HUES64 (cell line): Measurements from ENCODE around the gene SLC15A4.

Experiments used
- H3K27ac ChIP-seq: 2 replicates; pipeline ENCODE4 v1.7.0; 2013; ENCODE audit warnings: low read depth, low read length, inconsistent platforms
- H3K27me3 ChIP-seq: 2 replicates; pipeline ENCODE4 v1.6.1; 2013; ENCODE audit warnings: mild to moderate bottlenecking, low read length; ENCODE audit not compliant: insufficient read depth
- H3K36me3 ChIP-seq: 2 replicates; pipeline ENCODE4 v1.6.1; 2013; ENCODE audit warnings: mild to moderate bottlenecking, low read length; ENCODE audit not compliant: insufficient read depth
- H3K4me1 ChIP-seq: 2 replicates; pipeline ENCODE4 v1.6.1; 2013; ENCODE audit warnings: mild to moderate bottlenecking, low read length, moderate library complexity; ENCODE audit not compliant: insufficient read depth
- H3K4me3 ChIP-seq: 2 replicates; pipeline ENCODE4 v1.5.1; 2013; ENCODE audit warnings: mild to moderate bottlenecking, low read length, moderate library complexity
- H3K9ac ChIP-seq: 2 replicates; pipeline ENCODE4 v1.6.1; 2013; ENCODE audit warnings: mild to moderate bottlenecking, low read depth, low read length
- H3K9me3 ChIP-seq: 2 replicates; pipeline ENCODE4 v1.6.1; 2013; ENCODE audit warnings: low read depth, low read length; ENCODE audit not compliant: insufficient read depth
- WGBS: fragments of 150-250, 120-280 bp; methylation state at CpG from one replicate; pipeline ENCODE4 v1.1.7; 2013; ENCODE audit warnings: missing lambda C conversion rate; 5-methylcytosine and 5-hydroxymethylcytosine counted together

Gene SLC15A4

DNA sequence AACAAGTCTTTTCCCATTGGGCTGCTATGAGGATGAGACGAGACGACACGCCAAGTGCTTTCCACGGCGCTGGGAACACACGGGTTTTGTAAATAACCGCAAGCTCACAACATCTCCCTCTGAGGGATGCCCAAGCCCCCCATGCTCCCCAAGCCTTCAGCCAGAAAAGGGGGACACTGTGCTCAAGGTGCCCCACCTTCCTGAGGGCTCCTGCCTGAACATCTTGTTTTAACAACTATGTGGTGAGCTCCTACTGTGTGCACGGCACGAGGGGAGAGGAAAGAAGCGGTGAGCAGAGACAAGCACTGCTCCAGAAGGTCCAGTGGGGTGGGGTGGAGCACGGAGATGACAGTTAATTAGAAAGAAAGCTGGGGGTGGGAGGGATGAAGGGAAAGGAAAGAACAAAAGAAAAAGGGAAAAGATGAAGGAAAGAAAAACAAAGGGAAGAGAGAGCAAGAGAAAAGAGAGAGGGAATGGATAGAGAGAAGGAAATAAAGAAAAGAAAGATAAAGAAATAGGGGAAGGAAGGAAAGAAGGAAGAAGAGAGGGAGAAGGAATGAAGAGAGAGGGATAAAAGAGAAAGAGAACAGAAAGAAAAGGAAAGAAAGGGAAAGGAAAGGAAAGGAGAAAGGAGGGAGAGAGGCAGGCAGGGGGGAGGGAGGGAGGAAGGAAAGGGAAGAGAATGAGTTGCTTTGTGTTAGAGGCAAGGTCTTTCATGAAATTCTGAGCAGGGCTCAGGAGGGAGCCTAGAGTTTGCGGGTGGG lies 56.8 kb downstream of the SLC15A4 start:
- peaks cover 13% of the 10 kb centered on the region for H3K27me3 ChIP-seq
- H3K36me3 ChIP-seq: no peaks in the 10 kb centered on the region
- H3K9me3 ChIP-seq: no peaks in the 10 kb centered on the region
- H3K4me3 ChIP-seq: peak overlapping the region; percentile 41
- H3K4me1 ChIP-seq: peaks cover 11% of the 10 kb centered on the region
- 74% methylated on average over 12 of the region's 12 CpGs for WGBS
- H3K27ac ChIP-seq: no peak overlapping the region
- no peak overlapping the region for H3K9ac ChIP-seq

DNA sequence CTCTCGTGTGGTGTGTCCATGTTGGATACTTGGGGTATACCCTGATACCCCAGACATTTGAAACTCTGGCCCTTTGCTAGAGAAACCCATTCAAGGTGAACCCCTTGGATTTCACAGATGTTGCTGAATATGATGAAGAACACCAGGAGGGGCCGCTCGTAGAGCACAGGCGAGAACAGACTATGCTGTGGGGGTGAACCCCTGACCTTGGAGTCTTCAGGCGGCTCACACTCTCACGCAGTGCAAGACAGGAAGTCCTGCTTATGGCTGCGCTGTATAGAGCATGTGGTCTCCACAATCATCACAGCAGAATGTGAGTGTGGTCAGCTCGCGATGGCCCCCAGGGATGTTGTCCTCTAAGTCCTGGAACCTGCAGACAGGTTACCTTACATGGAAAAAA lies 60.4 kb downstream of the SLC15A4 start:
- no peak overlapping the region for H3K27ac ChIP-seq
- H3K27me3 ChIP-seq: peaks cover 13% of the 10 kb centered on the region
- no peaks in the 10 kb centered on the region for H3K9me3 ChIP-seq
- no peak overlapping the region for H3K9ac ChIP-seq
- H3K36me3 ChIP-seq: no peaks in the 10 kb centered on the region
- whole genome bisulfite sequencing: 90% methylated on average over 9 of the region's 9 CpGs
- H3K4me3 ChIP-seq: no peak overlapping the region
- H3K4me1 ChIP-seq: peaks cover 11% of the 10 kb centered on the region

DNA sequence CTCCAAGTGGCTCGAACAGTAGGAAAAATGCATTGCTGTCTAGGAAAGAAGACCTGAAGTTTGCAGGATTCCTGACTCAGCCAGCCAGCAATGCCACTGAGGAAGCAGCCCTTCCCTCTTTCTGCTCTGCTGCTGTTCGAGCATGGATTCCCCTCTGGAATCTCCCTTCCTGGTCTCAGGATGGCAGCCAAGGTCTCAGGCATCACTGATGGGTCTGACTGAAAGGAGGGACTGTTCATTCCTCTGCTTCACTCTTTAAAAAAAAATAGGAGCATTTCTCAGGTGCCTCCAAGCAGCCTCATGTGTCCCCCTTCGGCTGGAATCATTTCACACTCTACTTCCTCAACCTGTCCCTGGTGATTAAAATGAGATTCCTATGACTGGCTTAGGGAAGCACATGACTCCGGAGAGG lies 62.4 kb downstream of the SLC15A4 start:
- H3K27ac ChIP-seq: no peak overlapping the region

DNA sequence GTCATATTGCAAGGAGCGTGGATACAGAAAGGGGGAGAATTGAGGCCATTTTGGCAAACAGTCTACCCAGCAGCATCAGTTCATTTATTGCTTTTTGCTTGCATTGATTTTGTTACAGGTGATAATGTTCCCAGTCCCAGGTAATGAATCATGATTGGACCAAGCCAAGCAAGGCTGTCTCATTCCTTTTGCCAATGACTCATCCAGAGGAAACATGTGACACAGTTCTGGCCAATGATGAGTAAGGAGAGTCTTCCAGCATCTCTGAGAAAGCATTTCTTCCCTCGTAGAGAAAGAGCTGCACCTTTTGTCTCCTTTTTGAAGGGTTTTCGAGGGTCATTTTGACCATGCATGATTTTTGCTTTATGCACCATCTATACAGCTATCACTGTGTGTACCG lies 68.2 kb downstream of the SLC15A4 start:
- no peaks in the 10 kb centered on the region for H3K27me3 ChIP-seq
- WGBS: 84% methylated on average over 4 of the region's 4 CpGs
- no peak overlapping the region for H3K4me3 ChIP-seq
- H3K9me3 ChIP-seq: no peaks in the 10 kb centered on the region
- no peak overlapping the region for H3K27ac ChIP-seq
- H3K36me3 ChIP-seq: no peaks in the 10 kb centered on the region
- 0 out of 2 replicates have a peak, but pooled peaks cover 3% of the 10 kb centered on the region for H3K4me1 ChIP-seq
- no peak overlapping the region for H3K9ac ChIP-seq

More for the DNA sequence above, 62.4 kb downstream of the SLC15A4 start:
- 82% methylated on average over 4 of the region's 4 CpGs for WGBS
- no peak overlapping the region for H3K9ac ChIP-seq
- no peak overlapping the region for H3K4me3 ChIP-seq
- H3K27me3 ChIP-seq: 0 out of 2 replicates have a peak, but pooled peaks cover 1% of the 10 kb centered on the region
- H3K9me3 ChIP-seq: no peaks in the 10 kb centered on the region
- no peaks in the 10 kb centered on the region for H3K36me3 ChIP-seq
- H3K4me1 ChIP-seq: no peaks in the 10 kb centered on the region

DNA sequence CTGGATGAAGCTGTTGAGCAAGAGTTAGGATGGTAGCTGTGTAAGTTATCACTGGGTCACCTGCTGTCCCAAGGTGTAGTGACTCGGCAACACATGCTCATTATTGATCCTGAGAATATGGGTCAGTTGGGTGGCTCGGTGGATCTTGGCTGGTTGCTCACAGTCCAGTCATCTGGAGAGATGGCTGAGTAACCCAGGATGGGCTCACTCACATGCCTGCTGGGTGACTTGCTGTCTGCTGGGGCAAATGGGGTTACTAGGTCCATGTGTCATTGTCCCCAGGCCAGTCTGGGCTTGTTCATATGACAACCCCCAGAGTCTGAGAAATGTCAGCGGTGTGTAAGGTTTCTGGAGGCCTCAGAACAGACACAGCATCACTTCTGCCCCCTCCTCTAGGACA lies 69.5 kb downstream of the SLC15A4 start:
- no peak overlapping the region for H3K27ac ChIP-seq
- WGBS: 81% methylated on average over 3 of the region's 3 CpGs
- H3K27me3 ChIP-seq: no peaks in the 10 kb centered on the region
- H3K36me3 ChIP-seq: no peaks in the 10 kb centered on the region
- 0 out of 2 replicates have a peak, but pooled peaks cover 3% of the 10 kb centered on the region for H3K4me1 ChIP-seq
- no peak overlapping the region for H3K9ac ChIP-seq
- H3K4me3 ChIP-seq: no peak overlapping the region
- H3K9me3 ChIP-seq: no peaks in the 10 kb centered on the region

DNA sequence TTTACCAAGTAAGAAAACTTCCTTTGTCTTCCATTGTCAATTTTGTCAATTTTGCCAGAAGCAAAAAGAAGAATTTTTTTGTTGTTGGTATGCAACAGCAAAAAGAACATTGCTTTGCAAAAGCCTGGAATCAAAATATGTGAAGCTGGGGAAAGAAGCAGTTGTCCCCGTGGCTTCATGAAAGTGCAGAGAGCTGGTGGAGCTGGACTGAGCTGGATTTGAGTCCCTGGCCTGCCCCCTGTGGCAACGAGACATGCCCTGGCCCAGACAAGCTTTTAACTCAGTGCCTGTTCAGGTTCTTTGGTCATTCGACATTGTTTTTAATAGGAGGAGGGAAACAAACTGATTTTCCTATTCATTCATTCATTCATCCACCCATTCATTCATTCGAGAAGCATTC lies 70.3 kb downstream of the SLC15A4 start:
- Histone ChIP-seq H3K4me1 (0 out of 2 replicates have a peak, but pooled peaks cover 3% of the 10 kb centered on the region), H3K4me3 (no peak overlapping the region), H3K9me3 (no peaks in the 10 kb centered on the region), H3K9ac (no peak overlapping the region), H3K27ac (no peak overlapping the region), H3K27me3 (no peaks in the 10 kb centered on the region), H3K36me3 (no peaks in the 10 kb centered on the region)
- 71% methylated on average over 3 of the region's 4 CpGs for WGBS

DNA sequence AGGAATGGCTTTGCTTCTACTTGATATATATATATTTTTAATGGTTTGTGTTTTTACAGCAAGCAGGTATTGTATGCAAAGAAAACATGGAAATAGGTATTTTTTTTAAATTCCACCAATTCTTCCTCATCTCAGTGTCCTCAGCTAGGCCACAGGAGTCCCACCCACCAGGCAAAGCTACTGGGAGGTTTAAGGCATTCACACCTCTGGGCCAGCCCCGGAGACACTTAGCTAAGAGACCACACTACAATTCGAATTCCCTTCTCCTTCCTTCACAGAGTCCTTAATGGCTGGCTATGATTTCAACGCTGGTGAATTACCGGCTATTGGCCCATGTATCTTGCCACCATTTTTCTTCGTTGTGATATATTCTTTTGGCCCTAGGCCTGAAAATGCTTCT lies 71.4 kb downstream of the SLC15A4 start:
- 93% methylated on average over 5 of the region's 5 CpGs for WGBS
- no peak overlapping the region for H3K27ac ChIP-seq
- no peaks in the 10 kb centered on the region for H3K27me3 ChIP-seq
- H3K9ac ChIP-seq: no peak overlapping the region
- no peak overlapping the region for H3K4me3 ChIP-seq
- no peaks in the 10 kb centered on the region for H3K36me3 ChIP-seq
- no peaks in the 10 kb centered on the region for H3K9me3 ChIP-seq
- H3K4me1 ChIP-seq: 0 out of 2 replicates have a peak, but pooled peaks cover 3% of the 10 kb centered on the region

DNA sequence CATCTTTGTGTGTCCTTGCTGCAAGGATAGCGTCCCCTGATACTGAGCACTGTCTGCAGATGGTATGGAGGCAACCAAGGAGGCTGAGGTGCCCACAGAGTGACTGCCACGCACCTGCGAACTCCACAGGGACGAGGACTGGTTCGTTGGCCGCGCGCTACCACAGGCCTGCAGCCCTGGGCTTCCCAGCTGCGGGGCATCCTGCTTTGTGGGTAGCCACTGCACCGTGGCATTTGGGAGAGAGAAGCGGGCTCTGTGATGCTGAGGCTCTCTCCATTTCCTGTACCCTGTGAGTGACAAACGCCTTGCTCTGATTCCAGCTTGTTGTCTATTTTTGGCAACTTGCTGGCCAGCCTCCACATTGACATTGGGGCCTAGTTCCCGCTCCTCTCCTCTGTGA lies 76.3 kb downstream of the SLC15A4 start:
- no peak overlapping the region for H3K9ac ChIP-seq
- H3K27ac ChIP-seq: no peak overlapping the region
- H3K4me1 ChIP-seq: 0 out of 2 replicates have a peak, but pooled peaks cover 3% of the 10 kb centered on the region
- no peaks in the 10 kb centered on the region for H3K9me3 ChIP-seq
- no peaks in the 10 kb centered on the region for H3K36me3 ChIP-seq
- 83% methylated on average over 13 of the region's 13 CpGs for WGBS
- no peaks in the 10 kb centered on the region for H3K27me3 ChIP-seq
- no peak overlapping the region for H3K4me3 ChIP-seq

DNA sequence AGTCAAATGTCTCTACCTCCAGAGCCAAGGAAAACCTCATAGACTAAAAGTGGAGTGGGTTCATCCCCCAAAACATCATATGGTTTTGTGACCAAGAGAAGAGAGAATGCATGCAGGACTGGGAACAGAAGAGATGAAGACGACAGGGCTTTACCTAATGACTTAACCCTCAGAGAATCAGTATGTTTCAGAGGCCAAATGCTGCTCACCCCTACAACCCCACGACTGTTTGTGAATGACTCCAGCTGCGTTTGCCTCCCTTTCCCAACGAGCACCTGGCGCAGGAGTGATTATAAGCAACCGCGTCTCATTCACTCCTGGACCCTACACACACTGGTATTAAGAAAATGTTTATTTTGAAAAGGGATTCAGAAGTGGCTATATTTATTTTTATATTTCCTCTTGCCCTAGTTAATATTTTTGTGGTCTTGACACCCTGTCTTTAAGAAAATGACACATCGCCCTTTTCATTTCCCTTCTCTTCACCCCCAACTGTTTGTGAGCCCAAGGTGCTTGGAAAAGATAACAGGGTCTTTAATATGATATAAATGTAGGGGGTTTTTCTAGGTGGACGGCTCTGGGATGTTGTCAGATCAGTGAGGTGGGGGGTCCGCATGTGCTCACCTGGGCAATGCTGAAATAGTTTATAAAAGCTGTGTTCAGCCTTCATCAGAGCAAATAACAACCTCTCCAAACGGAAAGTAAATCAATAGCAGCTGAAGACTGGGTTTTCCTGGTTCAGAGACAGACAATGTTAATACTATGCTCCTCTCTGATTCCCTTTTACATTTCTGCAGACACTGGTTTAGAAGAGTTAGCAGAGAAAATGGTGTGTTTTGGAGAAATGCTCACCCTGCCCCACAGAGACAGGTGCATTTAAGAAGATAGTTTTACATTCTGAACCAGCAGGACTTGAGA lies 77.7 kb downstream of the SLC15A4 start:
- WGBS: 93% methylated on average over 8 of the region's 11 CpGs
- H3K36me3 ChIP-seq: no peaks in the 10 kb centered on the region

DNA sequence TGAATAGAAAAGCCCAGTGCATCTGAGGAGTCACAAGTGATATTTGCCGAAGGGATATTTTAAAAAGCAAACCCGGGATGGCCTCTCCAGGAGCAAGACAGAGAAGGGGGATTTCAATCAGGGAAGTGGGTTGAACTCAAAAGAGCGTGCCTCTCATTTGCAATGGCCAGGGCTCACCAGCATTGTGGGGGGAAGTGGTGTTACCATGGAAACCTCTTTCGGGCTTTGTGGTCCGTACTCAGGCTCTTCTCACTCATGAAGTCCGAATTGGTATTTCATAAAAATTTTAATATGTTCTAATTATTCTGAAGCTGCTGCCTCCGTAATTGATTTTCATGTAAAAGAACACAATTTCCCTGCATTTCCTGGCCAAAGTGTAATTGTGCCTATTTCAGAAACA lies 79.8 kb downstream of the SLC15A4 start:
- WGBS: 86% methylated on average over 4 of the region's 7 CpGs
- Histone ChIP-seq H3K4me1 (no peaks in the 10 kb centered on the region), H3K27me3 (no peaks in the 10 kb centered on the region), H3K4me3 (no peak overlapping the region), H3K36me3 (no peaks in the 10 kb centered on the region), H3K9ac (no peak overlapping the region), H3K27ac (no peak overlapping the region), H3K9me3 (peaks cover 14% of the 10 kb centered on the region; the same call in 1 of the 2 replicates)

More for the DNA sequence above, 77.7 kb downstream of the SLC15A4 start:
- H3K27me3 ChIP-seq: no peaks in the 10 kb centered on the region
- H3K9me3 ChIP-seq: no peaks in the 10 kb centered on the region
- no peak overlapping the region for H3K9ac ChIP-seq
- H3K4me1 ChIP-seq: 0 out of 2 replicates have a peak, but pooled peaks cover 1% of the 10 kb centered on the region
- no peak overlapping the region for H3K4me3 ChIP-seq
- no peak overlapping the region for H3K27ac ChIP-seq
